Stomach (tissue), 4 donors: Measurements from ENCODE around the gene NRG2.

Source experiments
- CTCF ChIP-seq, 7 experiments: fragments of 450-650 bp in 4 of 7; fragments of 200-600 bp in 3 of 7; sonication (generic) in 3 of 7; IDR thresholded peaks; one replicate each; pipeline ENCODE4 v1.5.1; 2016 to 2019; ENCODE audit warnings: antibody characterized with exemption in 7 of 7, control low read depth in 2 of 7, mild to moderate bottlenecking in 1 of 7
- EP300 ChIP-seq: sonication (generic); formaldehyde crosslinking; IDR thresholded peaks from one replicate; pipeline ENCODE4 v1.6.1; 2017; ENCODE audit warnings: antibody characterized with exemption
- POLR2A ChIP-seq, 4 donors: fragments of 450-650 bp; IDR thresholded peaks; one replicate each; pipeline ENCODE4 v1.6.1; 2016; ENCODE audit warnings: antibody characterized with exemption in 4 of 4, control low read depth in 2 of 4, mild to moderate bottlenecking in 1 of 4, moderate library complexity in 1 of 4

- TF ChIP-seq CTCF (IDR thresholded peaks at IDR 0.05) (no peak), POLR2A (IDR thresholded peaks at IDR 0.05) (no peak), EP300 (no peak)
These were observed 180.3 kb downstream of the NRG2 start for GRCh38 chr5:139862803-139863202.
